CD14-positive monocyte (primary cell): ENCODE data around the gene TTYH3. TPM values are rescaled to one million over a fixed set of nuclear protein-coding genes. Genes with fewer than 3 reads are reported as not detected.

Experiments
- DNase-seq, 3 donors: peaks; one replicate each; pipeline ENCODE4 v3.0.0-alpha.2; 2011 to 2022
- H2AFZ ChIP-seq: 2 replicates; pipeline ENCODE4 v1.6.0; 2012; ENCODE audit warnings: mild to moderate bottlenecking, low read depth, low read length, inconsistent platforms; ENCODE audit not compliant: insufficient read depth, poor library complexity, severe bottlenecking
- H3K27ac ChIP-seq, 2 donors: 1 replicate in 1 of 2; 2 replicates in 1 of 2; pipeline ENCODE4 v1.5.1; 2012 to 2013; ENCODE audit warnings: low read length in 2 of 2, control low read depth in 1 of 2, inconsistent platforms in 1 of 2, low read depth in 1 of 2, mild to moderate bottlenecking in 1 of 2
- H3K27me3 ChIP-seq, 2 donors: one replicate each; pipeline versions ENCODE4 v1.6.0 to v1.6.1; 2011 to 2013; ENCODE audit warnings: low read length in 2 of 2; ENCODE audit not compliant: control insufficient read depth in 2 of 2, insufficient read depth in 2 of 2
- H3K36me3 ChIP-seq, 2 donors: replicated peaks in 1 of 2; 1 replicate in 1 of 2; 2 replicates in 1 of 2; pipeline versions ENCODE4 v1.5.1 to v1.6.1; 2012 to 2013; ENCODE audit warnings: low read length in 2 of 2, control low read depth in 1 of 2, inconsistent platforms in 1 of 2, mild to moderate bottlenecking in 1 of 2; ENCODE audit not compliant: insufficient read depth in 2 of 2, control insufficient read depth in 1 of 2
- H3K4me1 ChIP-seq, 2 donors: 1 replicate in 1 of 2; 2 replicates in 1 of 2; pipeline versions ENCODE4 v1.5.1 to v1.6.1; 2012 to 2013; ENCODE audit warnings: low read length in 2 of 2, control low read depth in 1 of 2, inconsistent platforms in 1 of 2, mild to moderate bottlenecking in 1 of 2, moderate library complexity in 1 of 2; ENCODE audit not compliant: insufficient read depth in 2 of 2, control insufficient read depth in 1 of 2
- H3K4me2 ChIP-seq: replicated peaks from 2 replicates; pipeline ENCODE3; 2012; ENCODE audit warnings: low read length, moderate library complexity, mild to moderate bottlenecking; ENCODE audit not compliant: poor library complexity, severe bottlenecking; ENCODE audit errors: extremely low read depth
- H3K4me3 ChIP-seq, 3 experiments: fragments of 200-600 bp in 1 of 3; sonication (generic) in 1 of 3; replicated peaks in 1 of 3; 1 replicate in 2 of 3; 2 replicates in 1 of 3; pipeline ENCODE4 v1.5.1; 2011 to 2013; ENCODE audit warnings: low read length in 3 of 3, mild to moderate bottlenecking in 3 of 3, control low read depth in 2 of 3, low read depth in 2 of 3, inconsistent platforms in 1 of 3, moderate library complexity in 1 of 3
- H3K79me2 ChIP-seq: 2 replicates; pipeline ENCODE4 v1.6.0; 2012; ENCODE audit warnings: mild to moderate bottlenecking, control low read depth, inconsistent platforms, low read length, moderate library complexity; ENCODE audit not compliant: insufficient read depth
- H3K9ac ChIP-seq: 2 replicates; pipeline ENCODE4 v1.6.0; 2017; ENCODE audit warnings: low read length, mild to moderate bottlenecking; ENCODE audit not compliant: insufficient read depth, poor library complexity, severe bottlenecking
- H3K9me3 ChIP-seq, 2 donors: replicated peaks in 1 of 2; 1 replicate in 1 of 2; 2 replicates in 1 of 2; pipeline versions ENCODE4 v1.5.1 to v1.6.1; 2012 to 2013; ENCODE audit warnings: low read length in 2 of 2, control low read depth in 1 of 2; ENCODE audit not compliant: control insufficient read depth in 1 of 2, insufficient read depth in 1 of 2
- H4K20me1 ChIP-seq: 2 replicates; pipeline ENCODE4 v1.6.0; 2012; ENCODE audit warnings: mild to moderate bottlenecking, low read length, control low read depth, moderate library complexity; ENCODE audit not compliant: insufficient read depth
- H3K27ac Mint-ChIP-seq, 7 donors: one replicate each; pipeline ENCODE4 v1.8.0; 2020; ENCODE audit warnings: mild to moderate bottlenecking in 7 of 7, mixed read lengths in 7 of 7, moderate library complexity in 6 of 7, inconsistent platforms in 2 of 7
- H3K27me3 Mint-ChIP-seq, 3 donors: one replicate each; pipeline ENCODE4 v1.8.0; 2021 to 2022; ENCODE audit warnings: low read depth in 3 of 3, mild to moderate bottlenecking in 3 of 3, mixed read lengths in 3 of 3, moderate library complexity in 3 of 3, inconsistent platforms in 1 of 3
- H3K36me3 Mint-ChIP-seq, 2 donors: one replicate each; pipeline ENCODE4 v1.8.0; 2020; ENCODE audit warnings: mixed read lengths in 2 of 2, inconsistent platforms in 1 of 2, mild to moderate bottlenecking in 1 of 2
- H3K4me1 Mint-ChIP-seq: one replicate; pipeline ENCODE4 v1.8.0; 2020; ENCODE audit warnings: mild to moderate bottlenecking, mixed read lengths
- H3K4me3 Mint-ChIP-seq, 2 donors: one replicate each; pipeline ENCODE4 v1.8.0; 2020; ENCODE audit warnings: mild to moderate bottlenecking in 2 of 2, mixed read lengths in 2 of 2, moderate library complexity in 1 of 2
- H3K9me3 Mint-ChIP-seq, 7 donors: one replicate each; pipeline ENCODE4 v1.8.0; 2020 to 2022; ENCODE audit warnings: mixed read lengths in 7 of 7, mild to moderate bottlenecking in 6 of 7, moderate library complexity in 6 of 7, inconsistent platforms in 2 of 7
- WGBS: methylation state at CpG from one replicate; pipeline ENCODE4 v1.1.5; 2013; ENCODE audit warnings: missing lambda C conversion rate; ENCODE audit not compliant: insufficient coverage; 5-methylcytosine and 5-hydroxymethylcytosine counted together
- intact Hi-C, 2 donors: fragments of 100-400 bp; cut with micrococcal nuclease; formaldehyde crosslinking; loops; one replicate each; pipeline versions ENCODE4 v1.15.0 to v1.15.1; 2023
- polyA plus RNA-seq, 3 donors: library from polyadenylated mRNA; depleted of rRNA in 1 of 3; unstranded in 2 of 3; stranded (reverse) in 1 of 3; fragments of 300-500 nt in 2 of 3; fragments of >200 nt in 1 of 3; fragmentation: Illumina TruSeq in 2 of 3; gene quantifications; 1 replicate in 2 of 3; 2 replicates in 1 of 3; pipeline ENCODE4 v1.2.3, GENCODE V29; 2012 to 2021
- TF ChIP-seq, protein P1 (sequence below): fragments of 200-600 bp; IDR thresholded peaks from one replicate; pipeline ENCODE4 v1.8.0; 2022; ENCODE audit warnings: antibody characterized with exemption, mild to moderate bottlenecking

TTYH3 gene
- polyA plus RNA-seq, 3 donors = 13.4 to 73.5 (median 17.4) TPM

DNA sequence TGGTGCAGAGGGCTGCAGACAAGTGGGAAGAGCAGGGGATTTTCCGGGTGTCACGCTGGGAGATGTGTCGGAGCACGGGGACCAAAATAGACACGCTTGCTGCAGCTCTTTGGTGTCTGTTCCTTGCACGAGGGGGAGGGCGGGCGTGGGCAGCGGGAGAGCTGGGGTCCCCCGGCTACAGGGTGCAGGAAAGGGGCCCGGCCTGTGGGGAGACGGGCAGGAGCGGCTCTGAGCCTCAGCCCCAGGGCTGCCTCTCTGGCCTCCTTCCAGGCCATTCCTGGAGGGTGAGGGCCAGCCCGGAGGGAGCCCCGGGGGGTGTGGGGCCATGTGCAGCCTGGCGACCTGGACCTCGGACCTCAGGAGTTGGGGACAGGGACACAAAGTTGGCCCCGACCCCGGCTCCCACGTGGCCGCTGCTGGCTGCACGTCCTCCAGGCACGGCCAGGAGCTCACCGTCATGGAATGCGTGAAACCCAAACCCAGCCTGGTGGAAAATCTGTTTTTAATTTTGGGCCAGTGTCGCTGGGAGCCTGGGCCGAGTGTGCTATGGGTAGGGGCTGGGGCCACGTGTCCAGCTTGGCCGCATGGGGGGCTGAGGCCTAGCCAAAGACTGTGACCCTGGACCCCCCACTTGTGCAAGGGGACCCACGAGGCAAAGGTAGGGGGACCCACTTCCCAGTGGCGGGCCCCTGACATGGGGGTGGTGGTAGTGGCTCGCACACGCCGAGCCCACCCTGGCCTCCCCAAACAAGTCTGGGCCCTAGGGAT lies 6.6 kb downstream of the TTYH3 start:
- intact Hi-C loops = no loop called here

DNA sequence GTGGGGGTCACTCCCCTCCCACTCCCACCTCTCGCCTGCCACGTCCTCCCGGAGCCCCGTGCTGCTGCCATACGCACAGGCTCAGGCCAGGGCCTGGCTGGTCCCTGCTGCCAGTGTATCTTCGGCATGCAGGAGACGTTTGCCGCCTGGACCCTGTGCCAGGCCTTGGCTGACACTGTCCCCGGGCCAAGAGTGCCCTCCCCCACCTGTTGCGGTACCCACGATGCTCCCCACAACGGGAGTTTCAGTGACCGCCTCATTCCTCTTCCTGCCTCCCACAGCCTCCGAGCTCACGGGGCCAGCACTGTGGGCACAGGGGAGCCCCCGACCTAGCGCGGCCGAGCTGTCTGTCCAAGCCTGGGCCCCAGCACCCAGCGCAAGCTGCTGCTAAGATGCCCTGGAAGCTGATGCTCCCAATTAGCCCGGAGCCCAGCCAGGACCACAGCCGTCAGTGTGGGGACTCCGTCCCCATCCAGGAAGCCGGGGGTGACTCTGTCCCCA lies 7.4 kb downstream of the TTYH3 start:
- 64% methylated on average over 21 of the region's 24 CpGs for whole genome bisulfite sequencing
- peaks cover 3 to 14% of the 10 kb centered on the region in 2 donors for H3K36me3 ChIP-seq
- DNase-seq = no peak
- peak overlapping the region in 1 of 2 donors; percentile 1 for H3K27ac ChIP-seq
- TF ChIP-seq, protein P1, sequence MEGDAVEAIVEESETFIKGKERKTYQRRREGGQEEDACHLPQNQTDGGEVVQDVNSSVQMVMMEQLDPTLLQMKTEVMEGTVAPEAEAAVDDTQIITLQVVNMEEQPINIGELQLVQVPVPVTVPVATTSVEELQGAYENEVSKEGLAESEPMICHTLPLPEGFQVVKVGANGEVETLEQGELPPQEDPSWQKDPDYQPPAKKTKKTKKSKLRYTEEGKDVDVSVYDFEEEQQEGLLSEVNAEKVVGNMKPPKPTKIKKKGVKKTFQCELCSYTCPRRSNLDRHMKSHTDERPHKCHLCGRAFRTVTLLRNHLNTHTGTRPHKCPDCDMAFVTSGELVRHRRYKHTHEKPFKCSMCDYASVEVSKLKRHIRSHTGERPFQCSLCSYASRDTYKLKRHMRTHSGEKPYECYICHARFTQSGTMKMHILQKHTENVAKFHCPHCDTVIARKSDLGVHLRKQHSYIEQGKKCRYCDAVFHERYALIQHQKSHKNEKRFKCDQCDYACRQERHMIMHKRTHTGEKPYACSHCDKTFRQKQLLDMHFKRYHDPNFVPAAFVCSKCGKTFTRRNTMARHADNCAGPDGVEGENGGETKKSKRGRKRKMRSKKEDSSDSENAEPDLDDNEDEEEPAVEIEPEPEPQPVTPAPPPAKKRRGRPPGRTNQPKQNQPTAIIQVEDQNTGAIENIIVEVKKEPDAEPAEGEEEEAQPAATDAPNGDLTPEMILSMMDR = no peak
- Mint-ChIP-seq H3K9me3 (peaks cover 0 to 5% (median 0%) of the 10 kb centered on the region in 7 donors), H3K4me1 (peaks cover 74% of the 10 kb centered on the region), H3K36me3 (peaks cover 27 to 46% of the 10 kb centered on the region in 2 donors), H3K27me3 (peaks cover 0 to 4% (median 0%) of the 10 kb centered on the region in 3 donors), H3K27ac (peak overlapping the region in 6 of 7 donors; percentile 14 to 84 (median 54)), H3K4me3 (no peak overlapping the region)
- H3K4me1 ChIP-seq = peaks cover 91 to 92% of the 10 kb centered on the region in 2 donors
- intact Hi-C loops = no loop called here
- H2AFZ ChIP-seq = no peak overlapping the region
- no peak overlapping the region for H3K4me3 ChIP-seq
- no peak overlapping the region for H3K9ac ChIP-seq
- peaks cover 98% of the 10 kb centered on the region for H3K79me2 ChIP-seq
- peaks cover 68% of the 10 kb centered on the region for H4K20me1 ChIP-seq
- H3K9me3 ChIP-seq = no peaks in the 10 kb centered on the region
- H3K27me3 ChIP-seq = no peaks in the 10 kb centered on the region
- no peak overlapping the region for H3K4me2 ChIP-seq

More for the DNA sequence above, 6.6 kb downstream of the TTYH3 start:
- H2AFZ ChIP-seq = no peak overlapping the region
- H3K27me3 Mint-ChIP-seq = peaks cover 0 to 4% (median 0%) of the 10 kb centered on the region in 3 donors
- DNase-seq = no peak
- 82% methylated on average over 31 of the region's 34 CpGs for WGBS
- H3K27ac Mint-ChIP-seq = peak overlapping the region; percentile 78 to 96 (median 95)
- TF ChIP-seq, protein P1 = no peak
- H3K9me3 ChIP-seq = no peaks in the 10 kb centered on the region
- peaks cover 69% of the 10 kb centered on the region for H3K4me1 Mint-ChIP-seq
- peaks cover 24 to 42% of the 10 kb centered on the region in 2 donors for H3K36me3 Mint-ChIP-seq
- peaks cover 68% of the 10 kb centered on the region for H4K20me1 ChIP-seq
- peak overlapping the region; percentile 92 to 95 for H3K27ac ChIP-seq
- H3K4me3 Mint-ChIP-seq = peak overlapping the region; percentile 21 to 62
- H3K27me3 ChIP-seq = no peaks in the 10 kb centered on the region
- H3K4me2 ChIP-seq = peak overlapping the region; percentile 91
- H3K36me3 ChIP-seq = peaks cover 3 to 14% of the 10 kb centered on the region in 2 donors
- peaks cover 91 to 92% of the 10 kb centered on the region in 2 donors for H3K4me1 ChIP-seq
- H3K79me2 ChIP-seq = peaks cover 98% of the 10 kb centered on the region
- peak overlapping the region in 2 of 3 experiments; percentile 22 to 96 for H3K4me3 ChIP-seq
- H3K9me3 Mint-ChIP-seq = peaks cover 0 to 5% (median 0%) of the 10 kb centered on the region in 7 donors
- H3K9ac ChIP-seq = peak overlapping the region; percentile 66
